Mammary epithelial cell (primary cell): ENCODE results near the gene ALOX5.

Experiments
- EZH2 ChIP-seq: IDR thresholded peaks from 2 replicates; pipeline ENCODE4 v1.6.1; 2012; ENCODE audit warnings: low read length, inconsistent platforms, borderline replicate concordance
- TF ChIP-seq, protein P1 (sequence below), 2 donors: IDR thresholded peaks in 1 of 2; conservative IDR thresholded peaks in 1 of 2; 2 replicates each; pipeline ENCODE4 v1.5.1; 2011 to 2012; ENCODE audit warnings: inconsistent platforms in 2 of 2, low read length in 2 of 2, mild to moderate bottlenecking in 2 of 2, control low read depth in 1 of 2, low read depth in 1 of 2; ENCODE audit not compliant: insufficient read depth in 1 of 2; ENCODE audit errors: extremely low read depth in 1 of 2

DNA sequence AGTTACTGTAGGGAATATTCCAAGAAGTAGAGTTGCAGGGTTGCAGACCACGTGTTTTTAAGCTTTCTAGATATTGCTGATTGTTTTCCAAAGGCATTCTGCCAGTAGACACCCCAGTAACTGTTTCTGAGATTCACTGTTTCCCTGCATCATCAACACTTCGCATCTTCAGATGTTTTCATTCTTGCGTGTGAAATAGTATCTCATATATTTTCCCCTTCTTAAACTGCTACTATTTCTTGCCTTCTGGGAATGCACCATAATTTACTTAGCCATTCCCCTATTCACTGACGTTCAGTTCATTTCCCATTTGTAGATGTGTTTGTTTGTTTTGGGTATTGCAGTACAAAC, 30.7 kb downstream of the ALOX5 start:
- TF ChIP-seq, protein P1, sequence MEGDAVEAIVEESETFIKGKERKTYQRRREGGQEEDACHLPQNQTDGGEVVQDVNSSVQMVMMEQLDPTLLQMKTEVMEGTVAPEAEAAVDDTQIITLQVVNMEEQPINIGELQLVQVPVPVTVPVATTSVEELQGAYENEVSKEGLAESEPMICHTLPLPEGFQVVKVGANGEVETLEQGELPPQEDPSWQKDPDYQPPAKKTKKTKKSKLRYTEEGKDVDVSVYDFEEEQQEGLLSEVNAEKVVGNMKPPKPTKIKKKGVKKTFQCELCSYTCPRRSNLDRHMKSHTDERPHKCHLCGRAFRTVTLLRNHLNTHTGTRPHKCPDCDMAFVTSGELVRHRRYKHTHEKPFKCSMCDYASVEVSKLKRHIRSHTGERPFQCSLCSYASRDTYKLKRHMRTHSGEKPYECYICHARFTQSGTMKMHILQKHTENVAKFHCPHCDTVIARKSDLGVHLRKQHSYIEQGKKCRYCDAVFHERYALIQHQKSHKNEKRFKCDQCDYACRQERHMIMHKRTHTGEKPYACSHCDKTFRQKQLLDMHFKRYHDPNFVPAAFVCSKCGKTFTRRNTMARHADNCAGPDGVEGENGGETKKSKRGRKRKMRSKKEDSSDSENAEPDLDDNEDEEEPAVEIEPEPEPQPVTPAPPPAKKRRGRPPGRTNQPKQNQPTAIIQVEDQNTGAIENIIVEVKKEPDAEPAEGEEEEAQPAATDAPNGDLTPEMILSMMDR (conservative IDR thresholded peaks at IDR 0.05 in 1 of 2, IDR thresholded peaks at IDR 0.05 in 1 of 2; ENCODE audit: extremely low read depth in 1 of 2, insufficient read depth in 1 of 2, low read depth in 1 of 2, low read length in 2 of 2) = no peak
- no peak for TF ChIP-seq EZH2
